PC-9 (cell line): ENCODE results near the gene CNTNAP2. TPM values are rescaled to one million over a fixed set of nuclear protein-coding genes. Genes with fewer than 3 reads are reported as not detected.

Experiments used
- BruUV-seq: library from RNA; stranded (reverse); fragments of 400-500 nt; replicated peaks from 2 replicates; lab custom pipeline; 2021; lab: Mats Ljungman, UMichigan
- CTCF ChIA-PET: fragments of 300-600 bp; sonication (Branson Sonifier 250); formaldehyde crosslinking; loops from one replicate; lab custom pipeline; 2022; ENCODE audit warnings: antibody characterized with exemption; lab: Charles Lee
- POLR2A ChIA-PET: fragments of 300-600 bp; sonication (Branson Sonifier 250); formaldehyde crosslinking; loops from one replicate; lab custom pipeline; 2022; ENCODE audit warnings: antibody characterized with exemption; ENCODE audit not compliant: unreplicated experiment; lab: Charles Lee
- DNase-seq, 2 experiments: peaks; one replicate each; pipeline versions ENCODE4 v3.0.0 to v3.0.0-alpha.2; 2015 to 2022; ENCODE audit warnings: mixed read lengths in 1 of 2
- H2AFZ ChIP-seq: fragments of 200-600 bp; sonication (generic); 2 replicates; pipeline ENCODE4 v1.8.1; 2017; ENCODE audit warnings: antibody characterized with exemption
- H3F3A ChIP-seq: fragments of 200-600 bp; sonication (generic); 2 replicates; pipeline ENCODE4 v1.8.1; 2017; ENCODE audit warnings: antibody characterized with exemption, mild to moderate bottlenecking, low read depth; ENCODE audit not compliant: insufficient read depth
- H3K27ac ChIP-seq: fragments of 200-600 bp; sonication (generic); 2 replicates; pipeline ENCODE4 v1.6.1; 2016; ENCODE audit warnings: mixed run types
- H3K27me3 ChIP-seq: fragments of 200-600 bp; sonication (generic); 2 replicates; pipeline ENCODE4 v1.6.1; 2016; ENCODE audit warnings: low read depth, mixed run types; ENCODE audit not compliant: insufficient read depth
- H3K36me3 ChIP-seq: fragments of 200-600 bp; sonication (generic); 2 replicates; pipeline ENCODE4 v1.6.1; 2016; ENCODE audit warnings: low read depth, mixed run types
- H3K4me1 ChIP-seq: fragments of 200-600 bp; sonication (generic); replicated peaks from 2 replicates; pipeline ENCODE4 v1.6.1; 2016; ENCODE audit warnings: mixed run types; ENCODE audit not compliant: insufficient read depth
- H3K4me2 ChIP-seq: fragments of 200-600 bp; sonication (generic); 2 replicates; pipeline ENCODE4 v1.6.1; 2017; ENCODE audit warnings: mixed run types
- H3K4me3 ChIP-seq: fragments of 200-600 bp; sonication (generic); 2 replicates; pipeline ENCODE4 v1.6.1; 2016; ENCODE audit warnings: mixed run types
- H3K79me2 ChIP-seq: fragments of 200-600 bp; sonication (generic); 2 replicates; pipeline ENCODE4 v1.6.1; 2017; ENCODE audit warnings: low read depth, mixed run types
- H3K9me2 ChIP-seq: fragments of 200-600 bp; sonication (generic); 2 replicates; pipeline ENCODE4 v1.8.1; 2017; ENCODE audit warnings: mild to moderate bottlenecking; ENCODE audit not compliant: insufficient read depth
- H3K9me3 ChIP-seq: fragments of 200-600 bp; sonication (generic); 2 replicates; pipeline ENCODE4 v1.8.1; 2016; ENCODE audit warnings: low read depth; ENCODE audit not compliant: insufficient read depth
- H4K20me1 ChIP-seq: fragments of 200-600 bp; sonication (generic); 2 replicates; pipeline ENCODE4 v1.8.1; 2017; ENCODE audit not compliant: insufficient read depth
- CTCF ChIP-seq: fragments of 200-600 bp; sonication (generic); conservative IDR thresholded peaks from 2 replicates; pipeline ENCODE4 v1.6.1; 2017; ENCODE audit warnings: mixed run types, antibody characterized with exemption, mild to moderate bottlenecking, moderate library complexity
- EZH2 ChIP-seq: fragments of 200-600 bp; sonication (generic); IDR thresholded peaks from 2 replicates; pipeline ENCODE4 v1.8.0; 2017; ENCODE audit warnings: antibody characterized with exemption, low read depth
- intact Hi-C: fragments of 100-400 bp; cut with micrococcal nuclease; formaldehyde crosslinking; loops from one replicate; pipeline ENCODE4 v1.10.0; 2022; ENCODE audit not compliant: unreplicated experiment
- total RNA-seq: library from RNA; stranded (reverse); gene quantifications from 2 replicates; pipeline ENCODE4 v1.2.3, GENCODE V29; 2021

CNTNAP2 gene
- total RNA-seq, 1 experiment from 2014 or later: not detected

GRCh38 chr7:146417176-146417575 is 300.6 kb downstream of the CNTNAP2 start:
- H3K9me2 ChIP-seq: no peaks in the 10 kb centered on the region; the same call in 1 of the 2 replicates
- no peaks in the 10 kb centered on the region for H3K9me3 ChIP-seq
- H3F3A ChIP-seq: no peaks in the 10 kb centered on the region; the same call in 1 of the 2 replicates
- no peak overlapping the region for H2AFZ ChIP-seq
- ChIA-PET POLR2A (no interaction called here), CTCF (no interaction called here)
- no peaks in the 10 kb centered on the region for H3K36me3 ChIP-seq
- H3K27me3 ChIP-seq: 0 out of 2 replicates have a peak, but pooled peaks cover under 1% of the 10 kb centered on the region
- no TSS peak for BruUV-seq
- H4K20me1 ChIP-seq: no peaks in the 10 kb centered on the region
- no peak for DNase-seq
- H3K4me1 ChIP-seq: no peaks in the 10 kb centered on the region
- H3K4me3 ChIP-seq: no peak overlapping the region
- no peak overlapping the region for H3K27ac ChIP-seq
- intact Hi-C loops: no loop called here
- H3K4me2 ChIP-seq: no peak overlapping the region
- no peak for TF ChIP-seq EZH2
- TF ChIP-seq CTCF: no peak
- no peaks in the 10 kb centered on the region for H3K79me2 ChIP-seq

- intact Hi-C loops: no loop called here
Measured at GRCh38 chr7:146423446-146423845, 306.8 kb downstream of the CNTNAP2 start.

GRCh38 chr7:146424084-146424483 is 307.5 kb downstream of the CNTNAP2 start:
- Histone ChIP-seq H3F3A (no peaks in the 10 kb centered on the region), H3K4me2 (no peak overlapping the region), H3K4me3 (no peak overlapping the region), H3K79me2 (no peaks in the 10 kb centered on the region), H4K20me1 (no peaks in the 10 kb centered on the region), H3K27me3 (no peaks in the 10 kb centered on the region), H3K4me1 (no peaks in the 10 kb centered on the region), H3K9me2 (no peaks in the 10 kb centered on the region), H2AFZ (no peak overlapping the region), H3K36me3 (no peaks in the 10 kb centered on the region), H3K27ac (no peak overlapping the region), H3K9me3 (no peaks in the 10 kb centered on the region)
- ChIA-PET POLR2A (no interaction called here), CTCF (no interaction called here)
- BruUV-seq: no TSS peak
- TF ChIP-seq CTCF (no peak), EZH2 (no peak)
- DNase-seq: no peak
- intact Hi-C loops: no loop called here

More at GRCh38 chr7:146423446-146423845, 306.8 kb downstream of the CNTNAP2 start:
- no peaks in the 10 kb centered on the region for H3K9me2 ChIP-seq
- TF ChIP-seq EZH2 (no peak), CTCF (no peak)
- H3K36me3 ChIP-seq: no peaks in the 10 kb centered on the region
- H3K4me1 ChIP-seq: no peaks in the 10 kb centered on the region
- H3K27me3 ChIP-seq: no peaks in the 10 kb centered on the region
- no peak overlapping the region for H3K27ac ChIP-seq
- no peak overlapping the region for H3K4me3 ChIP-seq
- no peak overlapping the region for H2AFZ ChIP-seq
- H3K9me3 ChIP-seq: no peaks in the 10 kb centered on the region
- POLR2A ChIA-PET: no interaction called here
- BruUV-seq: no TSS peak
- H3K4me2 ChIP-seq: no peak overlapping the region
- no peaks in the 10 kb centered on the region for H3K79me2 ChIP-seq
- H3F3A ChIP-seq: no peaks in the 10 kb centered on the region
- no peak for DNase-seq
- H4K20me1 ChIP-seq: no peaks in the 10 kb centered on the region
- CTCF ChIA-PET: no interaction called here
